H9 (cell line): Measurements from ENCODE around the gene SOX1. TPM values are rescaled to one million over a fixed set of nuclear protein-coding genes. Genes with fewer than 3 reads are reported as not detected.
A peak's percentile ranks its signal among the peaks of the same experiment; 100 is the strongest.

Experiments used
- DNase-seq: peaks from one replicate; pipeline ENCODE4 v3.0.0-alpha.2; 2017
- H2AFZ ChIP-seq: one replicate; pipeline ENCODE4 v1.6.1; 2013; ENCODE audit warnings: mild to moderate bottlenecking, low read length, control low read depth, moderate library complexity
- H2AK5ac ChIP-seq: 2 replicates; pipeline ENCODE4 v1.6.1; 2013; ENCODE audit warnings: low read length, control low read depth, mixed read lengths; ENCODE audit not compliant: insufficient read length
- H2BK120ac ChIP-seq: one replicate; pipeline ENCODE4 v1.6.1; 2013; ENCODE audit warnings: low read depth, mild to moderate bottlenecking, low read length, control low read depth, inconsistent platforms; ENCODE audit not compliant: poor library complexity, severe bottlenecking
- H2BK12ac ChIP-seq: 2 replicates; pipeline ENCODE4 v1.6.1; 2013; ENCODE audit warnings: low read length, control low read depth, mixed read lengths, low read depth; ENCODE audit not compliant: insufficient read length
- H2BK15ac ChIP-seq: 2 replicates; pipeline ENCODE4 v1.6.1; 2013; ENCODE audit warnings: low read depth, low read length, control low read depth
- H2BK20ac ChIP-seq: one replicate; pipeline ENCODE4 v1.6.1; 2013; ENCODE audit warnings: low read depth, mild to moderate bottlenecking, low read length, control low read depth, inconsistent platforms; ENCODE audit not compliant: poor library complexity, severe bottlenecking
- H2BK5ac ChIP-seq: 2 replicates; pipeline ENCODE4 v1.6.1; 2013; ENCODE audit warnings: low read length, control low read depth, mixed read lengths; ENCODE audit not compliant: insufficient read length
- H3K14ac ChIP-seq: 2 replicates; pipeline ENCODE4 v1.6.1; 2013; ENCODE audit warnings: low read length, control low read depth; ENCODE audit not compliant: insufficient read depth
- H3K18ac ChIP-seq: 2 replicates; pipeline ENCODE4 v1.6.1; 2013; ENCODE audit warnings: low read depth, mild to moderate bottlenecking, mixed read lengths, low read length, control low read depth; ENCODE audit not compliant: insufficient read length
- H3K23ac ChIP-seq: 2 replicates; pipeline ENCODE4 v1.6.1; 2013; ENCODE audit warnings: low read length, control low read depth, mixed read lengths, low read depth; ENCODE audit not compliant: insufficient read length
- H3K23me2 ChIP-seq: 2 replicates; pipeline ENCODE4 v1.6.1; 2013; ENCODE audit warnings: low read depth, mild to moderate bottlenecking, mixed read lengths, low read length, control low read depth; ENCODE audit not compliant: insufficient read length, poor library complexity, severe bottlenecking
- H3K27ac ChIP-seq: 2 replicates; pipeline ENCODE4 v1.5.1; 2013; ENCODE audit warnings: low read length, control low read depth, mixed read lengths, low read depth; ENCODE audit not compliant: insufficient read length
- H3K27me3 ChIP-seq: 2 replicates; pipeline ENCODE4 v1.6.1; 2013; ENCODE audit warnings: low read length, control low read depth, inconsistent platforms; ENCODE audit not compliant: insufficient read depth
- H3K4ac ChIP-seq: 2 replicates; pipeline ENCODE4 v1.6.1; 2013; ENCODE audit warnings: low read depth, mild to moderate bottlenecking, control low read depth, inconsistent platforms, low read length, moderate library complexity
- H3K4me1 ChIP-seq: 2 replicates; pipeline ENCODE4 v1.6.1; 2013; ENCODE audit warnings: low read length, control low read depth, inconsistent platforms; ENCODE audit not compliant: insufficient read depth
- H3K4me2 ChIP-seq: 2 replicates; pipeline ENCODE4 v1.6.1; 2013; ENCODE audit warnings: low read length, control low read depth, mixed read lengths; ENCODE audit not compliant: insufficient read length, insufficient read depth
- H3K56ac ChIP-seq: 2 replicates; pipeline ENCODE4 v1.6.1; 2013; ENCODE audit warnings: low read depth, mild to moderate bottlenecking, mixed read lengths, low read length, control low read depth; ENCODE audit not compliant: insufficient read length
- H3K79me1 ChIP-seq: 2 replicates; pipeline ENCODE4 v1.6.1; 2013; ENCODE audit warnings: low read depth, mild to moderate bottlenecking, moderate library complexity, low read length, control low read depth, inconsistent platforms; ENCODE audit not compliant: insufficient read depth, poor library complexity, severe bottlenecking
- H3K79me2 ChIP-seq: 2 replicates; pipeline ENCODE4 v1.6.1; 2013; ENCODE audit warnings: low read length, control low read depth, inconsistent platforms; ENCODE audit not compliant: insufficient read depth
- H3K9ac ChIP-seq: 2 replicates; pipeline ENCODE4 v1.6.1; 2013; ENCODE audit warnings: low read length, control low read depth, mixed read lengths; ENCODE audit not compliant: insufficient read length; ENCODE audit errors: extremely low read depth
- H3K9me3 ChIP-seq: one replicate; pipeline ENCODE4 v1.6.1; 2013; ENCODE audit warnings: low read depth, low read length, inconsistent platforms; ENCODE audit not compliant: control insufficient read depth
- H3T11ph ChIP-seq: one replicate; pipeline ENCODE4 v1.6.1; 2013; ENCODE audit warnings: mild to moderate bottlenecking, low read length, control low read depth, inconsistent platforms
- H4K20me1 ChIP-seq: one replicate; pipeline ENCODE4 v1.6.1; 2013; ENCODE audit not compliant: control insufficient read depth, insufficient read length, insufficient read depth
- H4K5ac ChIP-seq: 2 replicates; pipeline ENCODE4 v1.6.1; 2013; ENCODE audit warnings: low read depth, mild to moderate bottlenecking, mixed read lengths, low read length, control low read depth; ENCODE audit not compliant: insufficient read length
- H4K8ac ChIP-seq: replicated peaks from 2 replicates; pipeline ENCODE4 v1.6.1; 2013; ENCODE audit warnings: low read length, control low read depth, mixed read lengths, low read depth; ENCODE audit not compliant: insufficient read length
- H4K91ac ChIP-seq: 2 replicates; pipeline ENCODE4 v1.6.1; 2013; ENCODE audit warnings: low read depth, mild to moderate bottlenecking, moderate library complexity, mixed read lengths, low read length, control low read depth; ENCODE audit not compliant: insufficient read length
- H3K27ac Mint-ChIP-seq, 3 experiments: 2 replicates in 2 of 3; 3 replicates in 1 of 3; pipeline ENCODE4 v1.8.0; 2020 to 2021; ENCODE audit warnings: mixed read lengths in 3 of 3, mild to moderate bottlenecking in 1 of 3, moderate library complexity in 1 of 3
- H3K27me3 Mint-ChIP-seq: 2 replicates; pipeline ENCODE4 v1.8.0; 2021; ENCODE audit warnings: low read depth, mild to moderate bottlenecking, moderate library complexity, mixed read lengths
- H3K36me3 Mint-ChIP-seq, 3 experiments: 2 replicates in 2 of 3; 3 replicates in 1 of 3; pipeline ENCODE4 v1.8.0; 2020 to 2021; ENCODE audit warnings: low read depth in 3 of 3, mixed read lengths in 3 of 3; ENCODE audit not compliant: insufficient read depth in 1 of 3
- H3K4me1 Mint-ChIP-seq, 2 experiments: 2 replicates each; pipeline ENCODE4 v1.8.0; 2020; ENCODE audit warnings: mixed read lengths in 2 of 2
- H3K4me3 Mint-ChIP-seq, 2 experiments: 2 replicates in 1 of 2; 3 replicates in 1 of 2; pipeline ENCODE4 v1.8.0; 2020 to 2021; ENCODE audit warnings: mild to moderate bottlenecking in 2 of 2, mixed read lengths in 2 of 2, moderate library complexity in 1 of 2
- H3K9me3 Mint-ChIP-seq, 2 experiments: 2 replicates in 1 of 2; 3 replicates in 1 of 2; pipeline ENCODE4 v1.8.0; 2020; ENCODE audit warnings: mild to moderate bottlenecking in 2 of 2, mixed read lengths in 2 of 2, moderate library complexity in 1 of 2
- CTCF ChIP-seq: fragments of 200-600 bp; sonication (generic); conservative IDR thresholded peaks from 3 replicates; pipeline ENCODE4 v1.8.0; 2021; ENCODE audit warnings: antibody characterized with exemption, mild to moderate bottlenecking
- WGBS: extraction: QIAGEN DNeasy Blood & Tissue Kit; methylation state at CpG from one replicate; pipeline ENCODE4 v1.1.7; 2013; ENCODE audit warnings: missing lambda C conversion rate, low lambda C conversion rate, mixed read lengths; ENCODE audit not compliant: insufficient read length; ENCODE audit errors: extremely low coverage; 5-methylcytosine and 5-hydroxymethylcytosine counted together
- total RNA-seq: library from RNA; stranded (reverse); gene quantifications from 2 replicates; pipeline ENCODE4 v1.2.1, GENCODE V29; 2021

Gene SOX1
- total RNA-seq, 1 experiment from 2014 or later: 0.17 TPM

GRCh38 chr13:112055036-112055914 lies 11.7 kb upstream of the SOX1 start:
- Histone ChIP-seq H2BK5ac (no peak overlapping the region), H2AK5ac (no peak overlapping the region), H2BK15ac (no peak overlapping the region), H3K4me1 (no peaks in the 10 kb centered on the region), H3K56ac (no peak overlapping the region), H2BK12ac (no peak overlapping the region), H3K27me3 (peaks cover 87% of the 10 kb centered on the region), H4K8ac (no peak overlapping the region), H4K5ac (no peak overlapping the region), H3K14ac (no peak overlapping the region), H4K20me1 (no peaks in the 10 kb centered on the region), H3T11ph (no peak overlapping the region), H4K91ac (no peak overlapping the region), H3K4me2 (peak overlapping the region; percentile 47), H2BK20ac (no peak overlapping the region), H2BK120ac (no peak overlapping the region), H3K4ac (no peak overlapping the region), H3K79me2 (no peaks in the 10 kb centered on the region), H3K23ac (no peak overlapping the region), H2AFZ (no peak overlapping the region), H3K27ac (no peak overlapping the region), H3K79me1 (no peaks in the 10 kb centered on the region), H3K9ac (no peak overlapping the region), H3K9me3 (no peaks in the 10 kb centered on the region), H3K23me2 (peaks cover 8% of the 10 kb centered on the region), H3K18ac (no peak overlapping the region)
- Mint-ChIP-seq H3K27ac (no peak overlapping the region; a peak in 1 of 7 replicates), H3K36me3 (no peaks in the 10 kb centered on the region; a peak in 1 of 7 replicates), H3K27me3 (peaks cover 100% of the 10 kb centered on the region), H3K9me3 (peaks cover 4 to 9% of the 10 kb centered on the region in 2 experiments; a peak in 3 of 5 replicates), H3K4me3 (peak overlapping the region; percentile 41 to 63), H3K4me1 (peaks cover 16 to 43% of the 10 kb centered on the region in 2 experiments)
- no CpG with 5 or more reads among the region's 50 CpGs for WGBS
- DNase-seq: peak; percentile 44
- TF ChIP-seq CTCF: no peak
